KMS-11 (cell line): ENCODE results near the gene CCDC88B.
A peak's percentile ranks its signal among the peaks of the same experiment; 100 is the strongest.
"Not testable (repeated sequence)": the region's sequence is repeated elsewhere in the genome, so short reads cannot be mapped to it uniquely, and the experiment has no call there.

ENCODE experiments used
- H2AFZ ChIP-seq: fragments of 200-600 bp; sonication (generic); 2 replicates; pipeline ENCODE4 v1.6.1; 2016; ENCODE audit warnings: antibody characterized with exemption, mixed run types, low read depth
- H3K27ac ChIP-seq: fragments of 200-600 bp; sonication (generic); 2 replicates; pipeline ENCODE4 v1.6.1; 2016; ENCODE audit warnings: mild to moderate bottlenecking, mixed run types
- H3K27me3 ChIP-seq: fragments of 200-600 bp; sonication (generic); 2 replicates; pipeline ENCODE4 v1.6.1; 2017; ENCODE audit warnings: mild to moderate bottlenecking, low read depth, mixed run types, moderate library complexity; ENCODE audit not compliant: insufficient read depth
- H3K36me3 ChIP-seq: fragments of 200-600 bp; sonication (generic); 2 replicates; pipeline ENCODE4 v1.6.1; 2017; ENCODE audit warnings: mild to moderate bottlenecking, mixed run types; ENCODE audit not compliant: insufficient read depth
- H3K4me1 ChIP-seq: fragments of 200-600 bp; sonication (generic); 2 replicates; pipeline ENCODE4 v1.6.1; 2016; ENCODE audit warnings: mild to moderate bottlenecking, low read depth, mixed run types; ENCODE audit not compliant: poor library complexity, severe bottlenecking
- H3K4me2 ChIP-seq: fragments of 200-600 bp; sonication (generic); 2 replicates; pipeline ENCODE4 v1.7.0; 2016; ENCODE audit warnings: mild to moderate bottlenecking, mixed run types
- H3K4me3 ChIP-seq: fragments of 200-600 bp; sonication (generic); IDR thresholded peaks from 2 replicates; pipeline ENCODE4 v1.6.1; 2017; ENCODE audit warnings: low read depth, low read length, mixed read lengths; ENCODE audit not compliant: insufficient read depth
- H3K79me2 ChIP-seq: fragments of 200-600 bp; sonication (generic); 2 replicates; pipeline ENCODE4 v1.6.1; 2016; ENCODE audit warnings: low read depth, mixed run types; ENCODE audit not compliant: insufficient read depth
- H3K9ac ChIP-seq: fragments of 200-600 bp; sonication (generic); 2 replicates; pipeline ENCODE4 v1.6.1; 2016; ENCODE audit warnings: mild to moderate bottlenecking, mixed run types
- H4K20me1 ChIP-seq: fragments of 200-600 bp; sonication (generic); 2 replicates; pipeline ENCODE4 v1.6.1; 2016; ENCODE audit warnings: mild to moderate bottlenecking, mixed run types; ENCODE audit not compliant: insufficient read depth
- TF ChIP-seq, protein P1 (sequence below): fragments of 200-600 bp; sonication (generic); conservative IDR thresholded peaks from 2 replicates; pipeline ENCODE4 v1.6.1; 2017; ENCODE audit warnings: low read depth, mild to moderate bottlenecking, antibody characterized with exemption, low read length, moderate library complexity, mixed read lengths

The CCDC88B gene

DNA sequence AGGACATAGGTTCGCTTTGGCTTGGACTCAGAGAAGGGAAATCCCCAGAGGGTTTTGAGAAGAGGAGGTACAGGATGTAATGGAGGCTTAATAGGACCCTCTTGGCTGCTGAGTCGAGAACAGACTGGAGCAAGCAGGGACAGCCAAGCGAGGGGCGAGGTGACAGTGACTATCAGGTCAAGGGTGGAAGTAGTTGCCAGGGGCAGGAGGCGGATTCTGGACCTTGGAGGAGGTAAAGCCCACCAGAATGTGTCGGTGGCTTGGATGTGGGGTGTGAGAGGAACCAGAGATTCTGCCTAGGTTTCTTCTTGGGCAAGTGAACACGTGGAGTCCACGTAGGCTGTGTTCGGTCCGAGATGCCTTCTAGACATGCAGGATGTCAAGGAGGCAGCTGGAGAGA, 27.1 kb upstream of the CCDC88B start:
- H3K79me2 ChIP-seq, result peaks cover 43% of the 10 kb centered on the region; the same call in 1 of the 2 replicates
- H3K27ac ChIP-seq, result no peak overlapping the region
- no peaks in the 10 kb centered on the region for H3K27me3 ChIP-seq
- no peak overlapping the region for H3K9ac ChIP-seq
- TF ChIP-seq, protein P1, sequence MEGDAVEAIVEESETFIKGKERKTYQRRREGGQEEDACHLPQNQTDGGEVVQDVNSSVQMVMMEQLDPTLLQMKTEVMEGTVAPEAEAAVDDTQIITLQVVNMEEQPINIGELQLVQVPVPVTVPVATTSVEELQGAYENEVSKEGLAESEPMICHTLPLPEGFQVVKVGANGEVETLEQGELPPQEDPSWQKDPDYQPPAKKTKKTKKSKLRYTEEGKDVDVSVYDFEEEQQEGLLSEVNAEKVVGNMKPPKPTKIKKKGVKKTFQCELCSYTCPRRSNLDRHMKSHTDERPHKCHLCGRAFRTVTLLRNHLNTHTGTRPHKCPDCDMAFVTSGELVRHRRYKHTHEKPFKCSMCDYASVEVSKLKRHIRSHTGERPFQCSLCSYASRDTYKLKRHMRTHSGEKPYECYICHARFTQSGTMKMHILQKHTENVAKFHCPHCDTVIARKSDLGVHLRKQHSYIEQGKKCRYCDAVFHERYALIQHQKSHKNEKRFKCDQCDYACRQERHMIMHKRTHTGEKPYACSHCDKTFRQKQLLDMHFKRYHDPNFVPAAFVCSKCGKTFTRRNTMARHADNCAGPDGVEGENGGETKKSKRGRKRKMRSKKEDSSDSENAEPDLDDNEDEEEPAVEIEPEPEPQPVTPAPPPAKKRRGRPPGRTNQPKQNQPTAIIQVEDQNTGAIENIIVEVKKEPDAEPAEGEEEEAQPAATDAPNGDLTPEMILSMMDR, result no peak
- peaks cover 40% of the 10 kb centered on the region for H3K4me1 ChIP-seq
- H2AFZ ChIP-seq, result no peak overlapping the region
- H3K36me3 ChIP-seq, result no peaks in the 10 kb centered on the region
- no peaks in the 10 kb centered on the region for H4K20me1 ChIP-seq
- no peak overlapping the region for H3K4me3 ChIP-seq
- H3K4me2 ChIP-seq, result no peak overlapping the region

DNA sequence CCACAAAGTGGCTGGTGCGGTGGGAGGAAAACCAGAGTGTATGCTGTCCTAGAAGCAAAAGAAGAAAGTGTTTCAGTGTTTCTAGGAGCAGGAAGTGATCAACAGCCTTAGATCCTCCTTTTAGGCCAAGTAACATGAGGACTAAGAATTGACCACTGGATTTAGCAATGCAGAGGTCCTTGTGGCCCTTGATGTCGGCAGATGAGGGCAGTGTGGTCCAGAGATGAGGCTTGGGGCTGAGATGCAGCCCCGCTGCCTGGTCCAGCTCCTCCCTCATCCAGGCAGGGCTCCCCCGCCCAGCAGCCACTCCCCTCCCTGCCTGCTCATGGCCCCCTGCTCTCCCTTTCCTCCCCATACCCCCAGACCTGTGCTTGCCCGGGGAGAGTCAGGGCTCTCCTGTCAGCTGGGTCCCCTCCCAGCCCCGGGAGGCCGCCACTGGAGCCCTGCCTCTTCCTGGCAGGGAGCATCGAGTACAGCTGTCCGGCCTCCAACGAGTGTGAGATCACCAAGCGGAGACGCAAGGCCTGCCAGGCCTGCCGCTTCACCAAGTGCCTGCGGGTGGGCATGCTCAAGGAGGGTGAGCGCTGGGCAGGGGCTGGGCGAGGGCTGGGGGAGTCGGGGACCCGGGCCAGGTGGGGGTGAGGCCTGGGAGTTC, 26.4 kb upstream of the CCDC88B start:
- H3K4me1 ChIP-seq, result peaks cover 37% of the 10 kb centered on the region
- no peak overlapping the region for H3K4me3 ChIP-seq
- H3K27me3 ChIP-seq, result no peaks in the 10 kb centered on the region
- no peak overlapping the region for H3K27ac ChIP-seq
- H3K79me2 ChIP-seq, result peaks cover 38% of the 10 kb centered on the region; the same call in 1 of the 2 replicates
- H4K20me1 ChIP-seq, result no peaks in the 10 kb centered on the region
- TF ChIP-seq, protein P1, result no peak
- H3K36me3 ChIP-seq, result no peaks in the 10 kb centered on the region
- no peak overlapping the region for H3K9ac ChIP-seq
- no peak overlapping the region for H3K4me2 ChIP-seq
- no peak overlapping the region for H2AFZ ChIP-seq

DNA sequence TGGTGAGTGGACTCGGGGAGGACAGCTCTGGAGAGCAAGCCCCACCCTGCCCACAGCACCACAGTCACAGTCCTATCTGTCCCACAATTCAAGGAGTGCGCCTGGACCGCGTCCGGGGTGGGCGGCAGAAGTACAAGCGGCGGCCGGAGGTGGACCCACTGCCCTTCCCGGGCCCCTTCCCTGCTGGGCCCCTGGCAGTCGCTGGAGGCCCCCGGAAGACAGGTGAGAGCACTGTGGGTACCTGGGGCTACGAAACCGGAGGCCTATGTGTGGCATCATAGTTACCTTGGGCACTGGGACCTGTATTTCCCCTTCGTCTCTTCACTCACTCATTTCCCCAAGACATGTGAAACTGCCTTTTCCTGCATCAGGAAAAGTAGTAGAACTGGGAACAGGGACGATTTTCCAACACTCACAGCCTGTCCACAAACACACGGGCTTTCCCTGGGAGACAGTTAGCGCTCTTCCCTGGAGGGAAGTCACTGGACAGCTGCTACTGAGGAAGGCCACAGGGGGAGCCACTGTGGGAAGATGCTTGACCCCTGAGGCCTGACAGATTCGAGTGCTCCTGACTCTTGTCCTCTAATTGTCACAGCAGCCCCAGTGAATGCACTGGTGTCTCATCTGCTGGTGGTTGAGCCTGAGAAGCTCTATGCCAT, 25.7 kb upstream of the CCDC88B start:
- Histone ChIP-seq H2AFZ (no peak overlapping the region), H3K4me2 (no peak overlapping the region), H3K27ac (no peak overlapping the region), H3K4me3 (no peak overlapping the region), H3K36me3 (no peaks in the 10 kb centered on the region), H3K27me3 (no peaks in the 10 kb centered on the region), H3K4me1 (peaks cover 37% of the 10 kb centered on the region), H3K9ac (no peak overlapping the region), H4K20me1 (no peaks in the 10 kb centered on the region), H3K79me2 (peaks cover 34% of the 10 kb centered on the region; the same call in 1 of the 2 replicates)
- TF ChIP-seq, protein P1, result no peak

DNA sequence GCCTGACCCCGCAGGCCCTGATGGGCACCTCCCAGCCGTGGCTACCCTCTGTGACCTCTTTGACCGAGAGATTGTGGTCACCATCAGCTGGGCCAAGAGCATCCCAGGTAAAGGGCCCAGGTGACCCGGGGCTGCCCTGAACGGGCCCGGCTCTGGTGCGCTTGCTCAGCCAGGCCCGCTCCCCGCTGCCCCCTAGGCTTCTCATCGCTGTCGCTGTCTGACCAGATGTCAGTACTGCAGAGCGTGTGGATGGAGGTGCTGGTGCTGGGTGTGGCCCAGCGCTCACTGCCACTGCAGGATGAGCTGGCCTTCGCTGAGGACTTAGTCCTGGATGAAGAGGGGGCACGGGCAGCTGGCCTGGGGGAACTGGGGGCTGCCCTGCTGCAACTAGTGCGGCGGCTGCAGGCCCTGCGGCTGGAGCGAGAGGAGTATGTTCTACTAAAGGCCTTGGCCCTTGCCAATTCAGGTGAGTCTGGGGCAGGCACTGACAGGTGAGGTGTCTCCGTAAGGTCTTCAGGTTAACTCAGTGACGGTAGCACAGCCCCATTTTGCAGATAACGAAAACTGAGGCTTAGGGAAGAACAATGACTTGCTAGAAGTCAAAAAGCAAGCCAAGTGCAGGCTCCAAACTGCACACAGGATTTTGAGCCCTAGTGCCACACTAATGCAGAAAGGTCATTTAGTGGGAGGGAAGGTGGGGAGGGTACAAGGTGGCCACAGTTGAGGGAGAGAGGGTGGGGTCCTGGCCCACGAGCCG, 25.0 kb upstream of the CCDC88B start:
- Histone ChIP-seq H3K4me2 (peak overlapping the region; percentile 21; the same call in 1 of the 2 replicates), H3K36me3 (no peaks in the 10 kb centered on the region), H3K79me2 (peaks cover 34% of the 10 kb centered on the region; the same call in 1 of the 2 replicates), H3K27ac (no peak overlapping the region; the same call in 1 of the 2 replicates), H3K9ac (no peak overlapping the region), H4K20me1 (no peaks in the 10 kb centered on the region), H3K4me1 (peaks cover 31% of the 10 kb centered on the region), H2AFZ (no peak overlapping the region), H3K27me3 (no peaks in the 10 kb centered on the region), H3K4me3 (no peak overlapping the region)
- TF ChIP-seq, protein P1, result 0 out of 2 replicates have a peak, but pooled peaks have one; percentile 15

DNA sequence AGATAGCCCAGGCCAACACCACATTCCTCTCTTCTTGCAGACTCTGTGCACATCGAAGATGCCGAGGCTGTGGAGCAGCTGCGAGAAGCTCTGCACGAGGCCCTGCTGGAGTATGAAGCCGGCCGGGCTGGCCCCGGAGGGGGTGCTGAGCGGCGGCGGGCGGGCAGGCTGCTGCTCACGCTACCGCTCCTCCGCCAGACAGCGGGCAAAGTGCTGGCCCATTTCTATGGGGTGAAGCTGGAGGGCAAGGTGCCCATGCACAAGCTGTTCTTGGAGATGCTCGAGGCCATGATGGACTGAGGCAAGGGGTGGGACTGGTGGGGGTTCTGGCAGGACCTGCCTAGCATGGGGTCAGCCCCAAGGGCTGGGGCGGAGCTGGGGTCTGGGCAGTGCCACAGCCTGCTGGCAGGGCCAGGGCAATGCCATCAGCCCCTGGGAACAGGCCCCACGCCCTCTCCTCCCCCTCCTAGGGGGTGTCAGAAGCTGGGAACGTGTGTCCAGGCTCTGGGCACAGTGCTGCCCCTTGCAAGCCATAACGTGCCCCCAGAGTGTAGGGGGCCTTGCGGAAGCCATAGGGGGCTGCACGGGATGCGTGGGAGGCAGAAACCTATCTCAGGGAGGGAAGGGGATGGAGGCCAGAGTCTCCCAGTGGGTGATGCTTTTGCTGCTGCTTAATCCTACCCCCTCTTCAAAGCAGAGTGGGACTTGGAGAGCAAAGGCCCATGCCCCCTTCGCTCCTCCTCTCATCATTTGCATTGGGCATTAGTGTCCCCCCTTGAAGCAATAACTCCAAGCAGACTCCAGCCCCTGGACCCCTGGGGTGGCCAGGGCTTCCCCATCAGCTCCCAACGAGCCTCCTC, 24.1 kb upstream of the CCDC88B start:
- H3K9ac ChIP-seq, result peak overlapping the region; percentile 84; the same call in 1 of the 2 replicates
- not testable (repeated sequence) for H3K27me3 ChIP-seq, H2AFZ ChIP-seq, H3K4me3 ChIP-seq, H4K20me1 ChIP-seq, H3K36me3 ChIP-seq
- peaks cover 31% of the 10 kb centered on the region for H3K4me1 ChIP-seq
- H3K79me2 ChIP-seq, result peaks cover 27% of the 10 kb centered on the region; the same call in 1 of the 2 replicates
- peak overlapping the region; percentile 94 for H3K4me2 ChIP-seq
- peak overlapping the region; percentile 88 for H3K27ac ChIP-seq
